HT1080 (cell line): ENCODE data around the gene HSD11B1L. TPM values are rescaled to one million over a fixed set of nuclear protein-coding genes. Genes with fewer than 3 reads are reported as not detected.

Experiments
- DNase-seq: peaks from one replicate; pipeline ENCODE4 v3.0.0-alpha.2; 2015; ENCODE audit warnings: low read depth
- total RNA-seq: library from RNA; depleted of rRNA; stranded (reverse); fragments of >200 nt; shearing (Covaris generic); gene quantifications from 2 replicates; pipeline ENCODE4 v1.2.3, GENCODE V29; 2014

The HSD11B1L gene
- total RNA-seq, 1 experiment from 2014 or later = 6.2 TPM

DNA sequence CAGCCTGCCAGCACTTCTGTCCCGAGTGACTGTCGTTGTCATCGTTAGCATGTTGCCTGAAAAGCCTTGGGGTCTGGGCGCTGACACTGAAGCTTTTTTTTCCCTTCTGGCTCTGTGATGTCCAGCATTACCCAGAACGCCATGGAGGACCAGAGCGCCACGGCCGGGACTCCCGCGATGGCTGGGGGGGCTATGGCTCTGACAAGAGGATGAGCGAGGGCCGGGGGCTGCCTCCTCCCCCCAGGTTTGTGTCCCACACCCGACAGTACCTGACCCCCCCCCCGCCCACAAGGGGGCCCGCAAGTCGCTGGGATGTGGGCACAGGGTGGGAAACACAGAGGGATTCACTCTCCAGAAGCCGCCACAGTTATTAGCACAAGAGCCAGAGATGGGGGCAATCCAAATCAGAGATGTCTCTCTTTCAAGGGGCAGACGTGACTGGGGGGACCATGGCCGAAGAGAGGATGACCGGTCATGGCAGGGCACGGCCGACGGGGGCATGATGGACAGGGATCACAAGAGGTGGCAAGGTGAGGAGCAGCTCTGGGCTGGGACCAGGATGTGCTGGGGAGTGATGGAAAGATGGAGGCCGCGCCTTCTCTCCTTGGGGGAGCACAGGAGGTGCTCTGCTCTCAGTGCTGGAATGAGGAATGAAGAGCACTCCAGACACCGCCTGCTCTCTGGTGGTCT, 13.8 kb upstream of the HSD11B1L start:
- DNase-seq = no peak

DNA sequence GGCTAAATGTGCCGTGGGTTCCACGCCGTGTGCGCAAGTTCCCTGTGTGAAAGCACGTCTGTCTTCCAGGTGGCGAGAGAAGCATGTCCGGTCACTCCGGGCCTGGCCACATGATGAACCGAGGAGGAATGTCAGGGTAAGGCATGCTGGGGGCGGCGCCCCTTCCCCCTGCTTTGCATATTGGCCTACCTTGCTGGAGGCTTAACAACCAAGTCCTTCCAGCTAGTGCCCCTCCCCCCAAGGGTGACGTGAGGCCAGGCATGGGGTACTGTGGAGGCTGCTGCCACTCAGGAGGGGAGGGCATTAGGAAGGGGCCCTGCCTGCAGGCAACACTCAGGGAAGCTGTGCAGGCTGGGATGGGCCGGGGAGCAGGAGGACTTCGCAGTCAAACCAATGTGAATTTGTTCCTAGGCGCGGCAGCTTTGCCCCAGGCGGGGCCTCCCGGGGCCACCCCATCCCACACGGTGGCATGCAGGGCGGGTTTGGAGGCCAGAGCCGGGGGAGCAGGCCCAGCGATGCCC, 13.0 kb upstream of the HSD11B1L start:
- DNase-seq = no peak

DNA sequence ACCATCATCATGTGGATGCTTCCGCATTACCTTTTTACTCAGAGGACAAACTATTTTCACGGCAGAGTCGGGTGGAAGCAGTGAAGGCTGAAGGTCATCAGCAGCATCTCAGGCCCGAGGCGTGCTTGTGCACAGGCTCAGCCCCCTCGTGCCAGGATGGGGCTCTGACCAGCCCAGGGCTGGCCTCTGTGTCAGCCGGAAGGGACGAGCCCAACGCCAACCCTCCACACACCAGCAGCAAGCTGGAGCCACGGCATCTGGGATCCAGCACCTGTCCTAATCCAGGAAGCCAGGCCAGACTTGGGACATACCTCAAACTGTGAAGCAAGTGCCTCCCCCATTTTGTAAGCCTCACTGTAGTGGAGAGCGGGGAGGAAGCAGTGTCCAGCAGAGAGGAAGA, 11.6 kb upstream of the HSD11B1L start:
- no peak for DNase-seq

- no peak for DNase-seq
Measured at GRCh38 chr19:5671600-5671999, 9.2 kb upstream of the HSD11B1L start.

- no peak for DNase-seq
Measured at GRCh38 chr19:5672708-5673459, 7.9 kb upstream of the HSD11B1L start.

DNA sequence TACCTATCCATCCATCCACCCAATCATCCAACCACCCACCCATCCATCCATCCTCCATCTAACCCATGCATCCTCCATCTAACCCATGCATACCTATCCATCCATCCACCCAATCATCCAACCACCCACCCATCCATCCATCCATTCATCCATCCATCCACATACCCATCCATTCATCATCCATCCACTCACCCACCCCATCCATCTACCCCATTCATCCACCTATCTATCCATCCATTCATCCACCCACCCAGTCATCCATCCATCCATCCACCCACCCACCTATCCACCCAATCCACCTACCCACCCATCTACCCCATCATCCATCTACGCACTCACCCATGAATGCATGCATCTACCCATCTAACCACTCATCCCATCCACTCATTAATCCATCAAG, 7.1 kb upstream of the HSD11B1L start:
- DNase-seq = no peak

DNA sequence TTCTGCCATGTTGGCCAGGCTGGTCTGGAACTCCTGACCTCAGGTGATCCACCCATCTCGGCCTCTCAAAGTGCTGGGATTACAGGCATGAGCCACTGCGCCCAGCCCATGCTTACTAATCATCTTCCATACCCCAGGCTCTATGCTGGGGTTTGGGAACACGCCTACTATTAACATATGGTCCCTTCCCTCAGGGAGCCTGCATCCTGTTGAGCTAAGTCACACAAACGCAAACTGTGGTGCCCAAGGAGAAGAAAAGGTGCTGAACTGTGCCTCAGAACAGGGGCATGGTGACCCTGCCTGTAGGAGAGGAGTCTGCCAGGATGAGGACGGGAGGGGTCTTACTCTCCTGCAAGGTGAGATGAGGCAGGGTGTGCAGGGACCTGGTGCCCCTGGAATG, 6.1 kb upstream of the HSD11B1L start:
- no peak for DNase-seq

GRCh38 chr19:5676105-5676771, 4.6 kb upstream of the HSD11B1L start:
- no peak for DNase-seq

GRCh38 chr19:5676772-5677105, 4.1 kb upstream of the HSD11B1L start:
- no peak for DNase-seq

- no peak for DNase-seq
Measured at GRCh38 chr19:5677136-5677535, 3.7 kb upstream of the HSD11B1L start.

GRCh38 chr19:5677580-5677979, 3.2 kb upstream of the HSD11B1L start:
- no peak for DNase-seq

DNA sequence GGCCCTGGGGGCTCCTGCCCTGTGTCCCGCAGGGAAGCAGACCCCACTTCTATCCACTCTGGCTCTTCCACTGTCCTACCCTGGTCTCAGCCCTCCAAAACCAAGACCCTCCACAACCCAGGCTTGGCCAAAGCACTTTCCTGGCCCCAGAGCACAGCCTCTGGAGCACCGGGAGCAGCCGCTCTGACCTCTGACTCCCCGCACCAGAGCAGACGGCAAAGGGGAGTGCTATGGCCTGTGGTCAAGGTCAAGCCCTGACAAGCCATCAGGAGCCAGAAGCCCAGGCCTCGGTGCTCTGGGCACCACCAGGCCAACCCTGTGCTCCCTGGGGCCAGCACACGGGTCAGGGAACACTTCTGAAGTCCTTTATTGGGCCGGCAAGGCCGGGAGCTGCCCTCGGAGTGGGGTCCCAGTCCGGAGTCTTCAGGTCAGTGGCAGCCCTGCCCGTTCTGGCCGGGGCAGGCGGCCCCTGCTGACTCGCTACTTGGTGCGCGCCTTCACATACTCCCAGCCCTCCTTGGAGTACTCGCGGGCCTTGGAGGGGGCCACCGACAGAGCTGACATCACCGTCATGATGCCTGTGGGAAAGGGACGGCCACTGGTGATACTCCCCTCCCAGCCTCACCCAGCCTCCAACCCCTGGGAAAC, 2.6 kb upstream of the HSD11B1L start:
- no peak for DNase-seq

GRCh38 chr19:5679289-5680083, 1.3 kb upstream of the HSD11B1L start:
- no peak for DNase-seq

DNA sequence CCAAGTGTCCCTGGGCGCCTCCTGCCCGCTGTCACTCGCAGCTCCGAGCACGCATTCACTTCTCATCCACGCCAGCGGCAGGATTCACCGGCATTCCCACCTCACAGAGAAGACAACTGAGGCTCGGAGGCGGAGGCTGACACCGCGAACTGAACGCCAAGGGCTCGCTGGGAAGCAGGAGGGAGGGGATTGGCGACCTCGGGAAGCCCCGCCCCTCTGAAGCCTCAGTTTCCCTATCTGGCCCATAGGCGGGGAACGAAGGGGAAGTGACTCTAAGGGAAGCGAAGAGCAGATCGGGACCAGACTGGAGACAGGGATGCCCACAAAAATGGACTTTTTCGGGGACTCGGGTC, 767 bp upstream of the HSD11B1L start:
- DNase-seq = no peak

DNA sequence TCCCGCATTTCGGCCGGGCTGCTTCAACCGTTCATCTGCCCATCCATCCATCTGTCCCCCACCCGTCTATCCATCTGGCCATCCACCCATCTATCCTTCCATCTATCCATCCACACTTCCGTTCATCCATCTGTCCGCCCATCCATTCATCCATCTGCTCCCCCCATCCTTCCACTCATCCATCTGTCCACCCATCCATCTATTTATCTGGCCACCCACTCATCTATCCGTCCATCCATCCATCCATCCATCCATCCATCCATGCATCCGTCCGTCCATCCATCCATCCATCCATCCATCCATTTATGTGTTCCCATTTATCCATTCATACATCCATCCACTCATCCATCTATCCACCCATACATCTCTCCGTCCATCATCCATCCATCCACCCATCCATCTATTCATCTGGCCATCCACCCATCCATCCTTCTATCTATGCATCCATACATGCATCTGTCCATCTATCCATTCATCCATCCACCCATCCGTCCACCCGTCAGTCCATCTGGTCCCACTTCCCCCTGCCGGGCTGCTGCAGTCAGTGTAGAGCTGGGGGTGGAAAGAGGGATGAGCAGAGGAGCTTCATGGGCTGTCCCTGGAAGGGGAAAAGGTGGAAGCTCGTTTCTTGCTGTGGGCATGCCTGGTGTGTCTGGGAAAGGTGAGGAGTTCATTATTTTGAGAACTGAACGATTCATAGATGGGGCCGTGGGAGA, 722 bp downstream of the HSD11B1L start:
- DNase-seq = no peak

- DNase-seq = no peak
Measured at GRCh38 chr19:5682107-5682482, 1.3 kb downstream of the HSD11B1L start.

GRCh38 chr19:5683177-5683886, 2.5 kb downstream of the HSD11B1L start:
- no peak for DNase-seq

DNA sequence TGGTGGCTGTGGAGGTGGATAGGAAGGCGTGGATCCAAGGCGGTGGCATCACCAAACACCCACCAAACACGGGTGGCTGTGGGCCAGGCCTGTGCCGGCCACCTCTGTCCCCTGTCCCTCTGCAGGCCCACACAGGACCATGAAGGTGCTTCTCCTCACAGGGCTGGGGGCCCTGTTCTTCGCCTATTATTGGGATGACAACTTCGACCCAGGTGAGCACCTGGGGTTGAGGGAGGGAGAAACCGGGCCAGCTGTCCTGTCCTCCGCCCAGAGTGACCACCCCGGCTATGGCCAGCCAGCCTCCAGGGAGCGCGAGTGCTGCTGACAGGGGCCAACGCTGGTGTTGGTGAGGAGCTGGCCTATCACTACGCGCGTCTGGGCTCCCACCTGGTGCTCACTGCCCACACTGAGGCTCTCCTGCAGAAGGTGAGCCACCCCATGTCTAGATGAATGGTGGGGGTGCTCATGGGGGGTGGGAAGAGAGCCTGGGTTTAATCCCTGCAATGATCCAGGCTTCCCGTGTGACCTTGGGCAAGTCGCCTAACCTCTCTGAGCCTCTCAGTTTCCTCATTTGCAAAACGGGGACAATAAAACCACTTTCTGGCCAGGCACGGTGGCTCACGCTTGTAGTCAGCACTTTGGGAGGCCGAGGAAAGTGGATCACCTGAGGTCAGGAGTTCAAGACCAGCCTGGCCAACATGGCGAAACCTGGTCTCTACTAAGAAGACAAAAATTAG, 4.0 kb downstream of the HSD11B1L start:
- no peak for DNase-seq

- DNase-seq = no peak
Measured at GRCh38 chr19:5686326-5686646, 5.5 kb downstream of the HSD11B1L start.
